NCI-H1092 treated with DMSO at 0.1 percent for 48 hours (cell line): ENCODE data around the gene TTC33.

Experiments
- DNase-seq: peaks from one replicate; lab custom pipeline; 2025; lab: John Stamatoyannopoulos, UW

The TTC33 gene

GRCh38 chr5:40480392-40480791, 275.4 kb downstream of the TTC33 start:
- no peak for DNase-seq

GRCh38 chr5:40479939-40480338, 275.8 kb downstream of the TTC33 start:
- no peak for DNase-seq

GRCh38 chr5:40478766-40479165, 277.0 kb downstream of the TTC33 start:
- no peak for DNase-seq

- no peak for DNase-seq
Observed at GRCh38 chr5:40477856-40478546, 277.8 kb downstream of the TTC33 start.

GRCh38 chr5:40475561-40475960, 280.2 kb downstream of the TTC33 start:
- no peak for DNase-seq

- DNase-seq: no peak
Observed at GRCh38 chr5:40474250-40474649, 281.5 kb downstream of the TTC33 start.

- DNase-seq: no peak
Observed at GRCh38 chr5:40465416-40465815, 290.3 kb downstream of the TTC33 start.

- DNase-seq: no peak
Observed at GRCh38 chr5:40464511-40464910, 291.2 kb downstream of the TTC33 start.
